Activated T-cell treated with anti-CD3 and anti-CD28 coated beads for 4 hours (primary cell): ENCODE data around the gene STARD13.
"Not testable (repeated sequence)": the region's sequence is repeated elsewhere in the genome, so short reads cannot be mapped to it uniquely, and the experiment has no call there.

Experiments used
- DNase-seq: peaks from one replicate; pipeline ENCODE4 v3.0.0-alpha.2; 2020

The STARD13 gene

DNA sequence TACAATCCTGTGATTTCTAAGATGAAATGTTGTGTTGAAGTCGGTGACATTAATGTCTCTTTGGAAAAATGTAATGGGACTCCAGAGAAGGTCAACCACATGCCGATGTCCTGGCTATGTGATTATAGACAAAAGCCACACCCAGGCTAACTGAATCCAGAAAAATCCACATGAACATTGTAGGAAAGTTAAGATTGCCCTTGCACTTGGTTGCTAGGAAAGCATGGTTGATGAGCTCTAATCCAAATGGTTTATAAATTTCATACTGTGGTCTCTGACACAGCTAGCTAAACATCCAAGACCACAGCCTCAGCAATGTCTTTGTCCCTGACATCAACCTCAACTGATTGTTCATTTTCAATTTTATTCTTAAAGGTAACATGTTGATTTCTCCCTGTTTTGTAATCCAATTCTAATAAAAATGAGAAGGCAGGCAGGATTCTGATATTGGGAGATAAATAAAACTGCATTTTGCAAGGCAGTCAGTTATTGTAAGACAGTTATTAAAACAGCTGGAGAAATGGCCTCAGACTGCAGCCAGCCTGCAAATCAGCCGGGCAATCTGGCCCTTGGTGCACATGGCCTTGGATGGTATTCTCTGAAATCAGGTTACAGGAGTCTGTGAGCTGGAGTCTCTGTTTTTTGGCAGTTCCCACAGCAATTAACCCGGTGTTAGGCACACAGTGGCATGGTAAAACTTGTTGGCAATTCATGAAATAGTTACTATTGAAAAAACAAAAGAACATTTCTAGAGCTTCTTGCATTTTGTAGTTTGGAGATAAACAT lies 93.9 kb downstream of the STARD13 start:
- DNase-seq = no peak

DNA sequence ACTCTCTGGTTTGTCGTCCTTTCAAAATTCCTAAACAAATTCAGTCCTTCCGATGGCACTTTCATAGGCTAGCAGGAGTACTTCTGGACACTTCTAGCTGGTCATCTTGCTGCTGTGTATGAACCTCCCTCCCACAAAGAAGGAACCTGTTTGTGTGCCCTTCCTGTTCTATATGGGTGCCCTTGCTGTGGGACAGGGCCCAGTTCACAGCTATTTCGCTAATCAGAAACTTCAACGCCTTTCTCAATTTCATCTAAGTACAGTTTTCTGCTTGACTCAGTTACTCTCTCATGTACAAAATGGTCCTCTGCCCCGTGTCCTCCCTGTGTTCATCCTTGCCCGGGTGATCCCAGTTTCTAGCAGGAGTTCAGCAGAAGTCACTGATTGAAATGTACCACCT lies 96.1 kb downstream of the STARD13 start:
- DNase-seq = no peak

DNA sequence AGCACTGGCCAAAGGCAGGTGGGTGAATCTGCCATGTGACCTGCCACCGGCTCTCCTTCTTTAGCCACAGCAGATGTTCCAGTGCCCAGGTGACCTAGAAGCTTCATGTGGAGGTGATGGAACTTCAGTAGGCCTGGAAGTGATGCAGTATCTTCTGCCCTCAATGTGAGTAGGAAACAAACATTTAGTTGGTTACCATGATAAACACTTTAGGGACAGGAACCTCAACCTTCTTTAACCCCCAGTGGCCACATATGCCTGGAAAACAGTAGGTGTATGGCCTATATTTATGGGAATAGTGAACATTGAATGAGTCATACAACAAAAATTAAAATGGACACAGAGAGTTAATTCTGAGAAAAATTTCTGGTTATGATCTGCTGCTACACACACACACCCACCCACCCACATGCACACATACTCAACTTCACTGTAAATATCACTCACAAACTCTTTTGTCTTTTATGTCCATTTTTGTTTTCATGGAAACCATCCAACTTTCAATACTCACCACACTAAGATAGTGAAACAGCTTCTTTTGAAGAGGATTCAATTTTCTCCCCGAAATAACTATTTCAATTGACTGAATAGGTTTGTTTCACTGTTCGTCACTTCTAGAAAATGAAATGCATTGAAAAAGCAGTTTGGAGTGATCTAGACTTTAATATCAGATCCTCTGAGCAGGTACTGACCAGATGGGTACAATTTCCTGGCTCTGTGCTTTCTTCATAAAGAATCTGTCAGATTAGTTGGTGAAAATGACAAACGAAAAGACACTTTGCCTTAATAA lies 97.3 kb downstream of the STARD13 start:
- DNase-seq = no peak

DNA sequence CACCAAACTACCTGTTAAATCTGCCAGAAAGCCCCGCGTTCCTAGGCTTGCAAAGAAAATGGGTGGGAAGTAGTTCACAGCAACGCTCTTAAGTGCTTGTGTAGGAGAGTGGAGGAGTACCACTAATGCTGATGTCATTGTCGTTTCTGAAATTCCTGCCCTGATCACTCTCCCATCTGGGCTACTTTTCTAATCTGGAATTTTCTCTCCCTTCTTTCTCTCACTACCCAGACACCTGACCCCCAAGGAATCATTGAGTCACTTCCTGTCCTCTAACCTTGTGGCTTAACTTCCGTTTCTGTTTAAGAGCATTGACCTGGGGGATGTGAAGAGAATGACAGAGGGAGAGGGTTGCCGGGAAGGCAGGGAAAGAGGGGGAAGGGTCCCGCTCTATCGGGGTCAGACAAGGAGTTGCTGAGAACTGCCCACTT lies 98.7 kb downstream of the STARD13 start:
- DNase-seq = no peak

DNA sequence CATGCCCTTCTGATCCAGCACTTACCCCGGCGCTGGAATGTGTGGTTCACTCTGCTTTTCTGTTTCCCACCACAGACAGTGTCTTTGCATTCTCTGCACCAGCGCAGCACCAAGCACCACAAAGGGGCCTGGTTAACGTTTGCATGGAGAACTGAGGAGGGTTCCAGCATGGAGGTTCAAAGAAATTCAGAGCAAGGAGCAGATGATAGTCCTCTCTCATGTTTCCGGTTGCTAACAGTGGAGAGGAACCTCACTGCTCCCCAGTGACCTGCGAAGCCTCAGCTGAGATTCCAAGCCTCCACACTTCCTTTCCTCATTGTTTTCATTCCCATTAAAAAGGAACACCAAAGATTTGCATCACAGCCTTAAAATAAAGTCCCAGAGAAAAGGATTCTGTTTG lies 99.7 kb downstream of the STARD13 start:
- DNase-seq = no peak

DNA sequence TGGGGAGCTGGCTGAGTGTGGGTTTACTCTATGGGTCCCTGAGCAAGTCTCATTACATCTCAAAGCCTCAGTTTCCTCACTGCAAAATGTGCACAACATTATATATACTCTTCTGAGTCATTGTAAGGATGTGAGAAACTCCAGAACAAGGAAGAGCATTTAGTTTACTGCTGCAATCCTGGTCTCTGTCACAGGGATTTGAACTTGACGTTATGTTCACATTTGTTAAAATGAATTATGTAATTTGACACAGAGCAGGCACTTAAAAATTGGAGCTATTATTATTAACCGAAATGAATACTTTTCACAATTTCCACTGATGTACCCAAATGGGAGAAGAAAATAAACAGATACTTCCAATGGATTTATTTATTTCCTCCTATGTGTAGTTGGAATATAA lies 101.0 kb downstream of the STARD13 start:
- no peak for DNase-seq

DNA sequence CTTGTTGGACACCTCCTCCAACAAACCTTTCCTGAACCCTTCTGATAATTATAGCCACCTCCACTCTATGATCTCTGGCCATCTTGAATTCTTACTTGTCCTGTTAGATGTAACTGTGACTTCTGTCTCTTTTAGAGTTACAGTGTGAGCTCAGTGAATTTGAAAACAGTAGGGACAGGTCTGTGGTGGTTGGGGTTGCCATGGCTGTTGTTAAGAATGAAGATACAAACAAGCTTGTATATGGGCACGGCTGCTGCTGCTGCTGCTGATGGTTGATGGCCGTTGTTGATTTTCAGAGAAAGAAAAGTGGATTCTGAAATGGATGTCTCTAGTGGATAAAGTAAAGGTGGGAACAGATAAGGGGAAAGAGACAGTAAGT lies 101.5 kb downstream of the STARD13 start:
- DNase-seq = no peak

DNA sequence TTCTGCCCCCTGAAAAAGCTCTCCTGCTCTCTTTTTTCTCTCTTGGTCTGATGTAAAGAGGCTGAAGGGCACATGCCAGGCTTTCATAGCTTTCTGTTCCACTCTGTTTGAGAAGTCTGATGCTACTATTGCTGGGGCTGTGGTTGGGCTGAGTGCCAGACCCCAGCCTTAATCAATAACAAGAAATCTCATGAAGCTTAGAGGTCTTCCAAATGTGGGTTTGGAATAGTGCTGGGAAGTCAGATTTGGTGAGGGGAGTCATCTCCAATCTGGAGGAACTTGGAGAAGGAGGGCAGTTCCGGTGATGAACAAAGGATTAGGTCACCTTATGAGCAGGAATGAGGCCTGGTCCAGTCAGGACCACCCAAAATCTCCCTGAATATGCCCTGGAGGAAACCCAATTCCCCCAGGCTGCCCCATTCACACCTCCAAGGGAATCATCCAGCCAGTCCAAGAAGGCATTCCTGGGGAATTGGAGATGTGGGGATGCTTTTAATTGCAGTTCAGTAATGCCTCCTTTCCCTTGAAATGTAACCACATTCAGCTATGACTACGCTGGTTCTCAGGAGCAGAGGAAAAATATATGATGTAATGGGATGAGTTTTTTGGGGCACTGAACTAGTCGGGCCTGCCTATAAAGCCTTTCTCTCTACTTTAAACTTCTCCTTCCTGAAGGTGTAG lies 102.0 kb downstream of the STARD13 start:
- DNase-seq = no peak

DNA sequence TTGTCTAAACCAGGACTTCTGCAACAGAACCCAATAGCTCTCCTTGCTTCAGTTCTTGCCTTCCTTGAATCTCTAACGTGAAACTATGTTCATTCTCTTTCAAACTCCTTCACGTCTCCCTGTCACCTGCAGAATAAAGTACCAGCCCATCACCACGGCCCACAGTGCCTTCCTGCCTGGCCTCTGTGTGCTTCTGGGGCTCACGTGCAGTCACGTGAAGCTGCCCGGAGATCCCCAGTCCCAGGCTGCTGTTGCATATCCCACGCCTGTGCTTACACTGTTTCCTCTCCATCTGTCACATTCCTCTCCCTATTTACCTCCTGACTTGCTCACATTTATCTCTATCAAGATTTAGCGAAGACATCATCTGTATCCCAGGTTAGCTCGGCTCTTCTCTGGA lies 102.8 kb downstream of the STARD13 start:
- DNase-seq = no peak

DNA sequence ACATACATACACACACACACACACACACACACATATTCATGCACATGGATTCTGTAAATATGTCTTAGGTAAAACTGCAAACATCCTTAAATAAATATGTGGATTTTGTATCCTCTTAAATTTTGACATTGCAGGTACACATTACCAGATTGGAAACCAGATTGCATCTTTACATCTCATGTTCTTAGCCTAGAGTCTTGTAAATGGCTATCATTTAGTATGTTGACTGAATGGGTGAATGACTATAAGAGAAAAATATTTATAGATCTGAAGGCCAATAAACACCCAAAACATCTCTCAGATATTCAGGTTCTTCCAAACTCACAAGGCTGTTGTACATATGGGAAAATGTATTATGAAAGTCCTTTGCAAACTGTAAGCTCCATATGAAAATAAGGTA lies 104.3 kb downstream of the STARD13 start:
- no peak for DNase-seq

DNA sequence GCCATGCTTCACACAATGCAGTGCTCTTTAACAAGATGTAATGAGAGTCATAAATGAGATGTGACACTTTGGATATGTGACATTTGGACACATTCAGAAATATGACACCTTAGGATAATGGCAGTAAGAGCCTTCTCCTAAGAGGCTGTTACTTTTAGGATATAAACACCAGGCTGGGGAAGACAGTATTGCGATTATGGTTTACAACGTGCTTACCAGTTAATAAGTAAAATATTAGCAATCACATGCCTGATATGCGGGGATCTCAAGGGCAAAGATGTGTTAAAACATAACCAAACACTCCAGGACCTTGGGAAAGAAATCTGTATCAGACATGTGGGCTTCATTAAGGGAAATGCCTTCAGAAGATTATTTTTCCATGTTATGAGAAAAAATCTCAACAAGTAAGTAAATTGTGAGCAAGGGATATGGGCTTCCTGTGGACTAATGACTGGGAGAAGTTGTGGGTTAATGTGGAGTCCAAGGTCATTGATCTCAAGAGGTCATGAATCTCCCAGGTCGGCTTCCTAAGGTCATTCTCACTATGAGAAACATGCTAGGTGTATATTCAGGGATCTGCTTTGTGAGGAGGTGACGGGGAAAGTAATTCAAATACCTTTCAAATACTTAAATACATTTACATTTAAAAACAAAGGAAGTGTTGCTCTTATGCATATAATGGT lies 105.3 kb downstream of the STARD13 start:
- no peak for DNase-seq

DNA sequence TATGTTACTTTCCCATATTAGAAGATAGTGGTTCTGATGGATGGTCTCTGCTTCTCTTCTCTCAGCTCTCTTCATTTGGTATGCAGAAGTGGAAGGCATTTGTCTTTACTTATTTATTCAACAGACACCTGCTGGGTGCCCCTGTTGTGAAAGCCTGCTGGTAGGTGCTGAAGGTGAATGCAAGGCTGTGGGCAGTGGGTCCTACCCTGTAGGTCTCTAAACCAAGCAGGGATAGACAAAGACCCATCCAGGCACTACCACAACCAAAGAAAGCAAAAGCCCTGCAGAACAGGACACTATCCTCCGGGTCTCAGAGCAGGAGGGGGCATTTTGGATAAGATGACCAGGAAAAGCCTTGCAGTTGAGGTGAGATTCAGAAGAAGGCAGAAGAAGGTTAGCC lies 106.1 kb downstream of the STARD13 start:
- no peak for DNase-seq

DNA sequence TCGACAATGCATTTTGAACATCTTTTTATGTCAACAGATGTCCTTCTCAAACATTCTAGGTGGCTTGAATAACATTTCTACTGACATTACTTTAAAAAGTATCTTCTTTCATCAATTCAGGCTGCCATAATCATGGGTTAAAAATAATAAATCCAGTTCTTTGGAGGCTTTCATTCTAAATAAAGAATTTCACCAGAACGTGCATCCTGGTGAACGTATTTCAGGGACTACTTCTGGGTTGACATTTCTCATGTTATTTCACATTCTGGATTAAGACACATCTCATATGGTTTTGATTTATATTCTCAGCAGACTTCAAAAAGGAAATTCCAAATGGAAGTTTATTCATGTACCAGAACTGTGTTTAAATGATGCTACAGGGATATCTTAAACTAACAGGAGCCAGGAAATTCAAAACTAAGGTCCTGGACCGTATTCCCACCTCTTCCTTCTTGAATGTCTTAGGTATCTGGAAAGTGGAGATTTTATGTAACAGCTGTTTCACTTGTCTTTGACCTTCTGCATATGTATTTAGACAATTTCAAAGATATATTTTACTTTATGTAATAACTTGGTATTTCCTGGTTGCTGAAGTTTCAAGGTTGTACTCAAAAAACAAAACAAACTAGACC lies 107.2 kb downstream of the STARD13 start:
- no peak for DNase-seq

DNA sequence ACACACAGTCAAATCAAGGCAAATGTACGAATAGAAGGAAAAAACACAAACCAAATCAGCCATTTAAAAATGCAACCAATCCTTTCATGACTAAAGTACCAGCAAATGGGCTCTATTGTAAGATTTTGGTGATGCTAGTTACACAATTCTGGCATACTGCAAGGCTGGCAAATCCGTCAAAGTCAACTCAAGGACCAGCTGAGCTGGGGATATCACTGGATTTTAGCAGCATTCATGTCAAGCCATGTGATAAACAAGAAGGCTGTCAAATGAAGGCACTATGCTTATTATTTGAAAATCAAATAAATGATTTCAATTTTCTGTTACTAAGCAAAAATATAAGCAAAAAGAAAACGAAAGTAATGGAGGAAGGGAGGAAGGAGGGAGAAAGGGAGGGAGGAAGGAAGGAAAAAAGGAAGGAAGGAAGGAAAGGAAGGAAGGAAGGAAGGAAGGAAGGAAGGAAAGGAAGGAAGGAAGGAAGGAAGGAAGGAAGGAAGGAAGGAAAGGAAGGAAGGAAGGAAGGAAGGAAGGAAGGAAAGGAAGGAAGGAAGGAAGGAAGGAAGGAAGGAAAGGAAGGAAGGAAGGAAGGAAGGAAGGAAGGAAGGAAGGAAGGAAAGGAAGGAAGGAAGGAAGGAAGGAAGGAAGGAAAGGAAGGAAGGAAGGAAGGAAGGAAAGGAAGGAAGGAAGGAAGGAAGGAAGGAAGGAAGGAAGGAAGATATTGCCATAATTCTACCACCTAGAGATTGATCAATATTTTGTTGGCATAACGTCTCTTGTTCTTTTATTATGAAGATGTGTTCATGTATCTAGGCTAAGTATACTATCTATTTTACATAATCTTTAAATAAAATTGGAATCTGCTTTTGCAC lies 108.0 kb downstream of the STARD13 start:
- not testable (repeated sequence) for DNase-seq

DNA sequence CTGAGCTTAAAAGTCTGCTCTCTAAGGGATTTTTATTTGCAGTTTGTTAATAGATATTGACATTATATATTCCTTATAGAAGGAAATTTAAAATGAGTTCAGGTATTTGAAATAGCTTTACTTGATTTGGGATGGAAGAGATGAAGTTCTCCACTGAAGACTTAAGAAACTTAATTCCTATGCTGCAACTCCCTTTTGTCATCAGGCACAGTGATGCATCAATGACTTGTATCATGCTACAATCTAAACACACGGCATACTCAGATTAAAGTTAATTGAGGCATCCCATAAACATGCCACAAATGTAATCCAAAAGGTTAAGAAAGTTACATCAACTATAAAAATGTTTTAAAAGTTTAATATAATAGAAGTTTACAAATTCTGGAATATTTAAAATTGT lies 109.0 kb downstream of the STARD13 start:
- no peak for DNase-seq

DNA sequence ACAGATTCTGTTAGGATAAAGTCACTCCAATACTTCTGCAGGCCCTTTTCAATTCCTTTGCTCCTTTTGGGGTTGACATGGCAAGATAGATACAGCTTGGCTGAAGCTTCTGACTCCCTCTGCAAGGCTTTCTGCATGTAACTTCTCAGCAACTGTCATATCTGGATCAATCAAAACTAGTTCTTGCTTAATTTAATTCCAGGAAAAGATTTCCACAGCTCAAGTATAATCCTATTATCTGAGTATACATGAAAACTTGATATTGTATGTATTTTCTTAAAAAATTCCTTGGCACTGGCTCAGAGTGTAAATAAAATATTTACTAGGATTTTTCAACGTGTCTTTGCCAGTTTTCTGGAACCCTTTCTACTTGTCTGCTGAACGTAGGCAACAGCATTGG lies 109.6 kb downstream of the STARD13 start:
- no peak for DNase-seq

DNA sequence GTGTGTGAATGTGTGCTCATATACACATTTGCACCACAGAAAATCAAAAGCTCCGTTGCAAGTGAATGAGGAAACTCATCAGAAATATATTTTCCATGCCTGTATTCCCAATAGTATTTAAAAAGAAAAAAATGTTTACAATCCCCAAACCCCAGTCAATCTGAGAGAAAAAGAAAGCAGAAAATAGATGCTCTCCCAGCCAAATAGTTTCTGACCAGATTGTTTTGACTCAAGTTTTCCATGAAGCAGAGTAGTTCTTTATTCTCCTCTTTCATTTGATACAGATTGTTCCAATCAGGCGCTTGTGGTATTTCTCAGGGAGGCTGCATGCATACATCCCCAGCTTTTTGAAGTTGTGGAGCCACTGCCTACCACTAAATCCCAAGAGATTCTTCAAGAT lies 110.6 kb downstream of the STARD13 start:
- DNase-seq = no peak

DNA sequence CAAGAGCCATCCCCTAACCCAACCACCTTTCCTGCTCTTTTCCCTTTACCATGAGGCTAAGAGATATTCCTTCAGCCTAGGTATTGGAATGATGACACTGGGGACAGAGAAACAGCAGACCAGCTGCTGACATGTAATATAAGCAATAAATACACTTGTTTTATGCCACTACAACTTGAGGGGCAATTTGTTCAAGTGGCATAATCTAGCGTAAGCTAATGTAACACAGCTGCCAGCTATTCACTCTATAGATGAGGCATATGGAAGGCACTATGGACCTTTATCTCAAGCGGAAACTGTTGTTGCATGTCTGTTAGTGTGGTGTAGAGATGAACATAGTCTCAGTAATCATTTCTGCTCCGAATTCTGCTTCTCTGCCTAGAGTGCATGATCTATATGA lies 111.1 kb downstream of the STARD13 start:
- no peak for DNase-seq

DNA sequence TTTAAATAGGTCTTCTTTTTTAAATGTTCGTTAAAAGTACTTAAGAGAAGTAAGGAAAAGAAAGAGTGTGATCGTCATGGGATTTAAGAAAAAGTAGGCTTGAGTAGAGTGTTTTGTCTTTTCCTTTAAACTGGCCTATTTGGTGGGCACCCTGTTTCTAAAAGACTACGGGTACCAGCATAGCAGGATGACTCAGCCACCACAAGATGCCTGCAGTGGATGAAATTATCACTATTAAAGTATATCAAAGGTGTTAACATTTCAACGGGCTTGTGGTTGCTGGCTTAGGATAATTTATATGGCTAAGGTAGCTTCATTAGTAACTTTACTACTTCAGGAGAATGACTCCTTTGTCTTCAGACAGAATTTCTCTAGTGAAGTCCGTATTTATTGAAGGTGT lies 112.6 kb downstream of the STARD13 start:
- DNase-seq = no peak

DNA sequence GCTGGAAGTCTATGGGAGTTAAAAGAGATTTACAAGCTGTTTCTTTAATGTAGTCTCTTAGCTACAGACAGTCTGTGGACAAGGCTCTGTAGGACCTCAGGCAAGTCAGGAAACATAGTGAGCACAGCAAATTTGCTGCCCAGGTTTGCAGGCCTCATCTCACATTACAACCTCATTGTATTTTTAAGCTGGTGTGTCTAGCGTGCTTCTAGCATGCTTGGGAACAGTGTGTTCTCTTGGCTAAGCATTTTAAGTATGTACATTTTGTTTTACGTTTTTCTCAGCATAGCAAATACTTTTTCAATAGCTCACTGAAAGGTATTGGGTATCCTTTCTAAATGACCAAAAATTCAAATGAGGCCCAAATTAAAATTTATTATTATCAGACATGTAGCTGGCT lies 113.2 kb downstream of the STARD13 start:
- no peak for DNase-seq

DNA sequence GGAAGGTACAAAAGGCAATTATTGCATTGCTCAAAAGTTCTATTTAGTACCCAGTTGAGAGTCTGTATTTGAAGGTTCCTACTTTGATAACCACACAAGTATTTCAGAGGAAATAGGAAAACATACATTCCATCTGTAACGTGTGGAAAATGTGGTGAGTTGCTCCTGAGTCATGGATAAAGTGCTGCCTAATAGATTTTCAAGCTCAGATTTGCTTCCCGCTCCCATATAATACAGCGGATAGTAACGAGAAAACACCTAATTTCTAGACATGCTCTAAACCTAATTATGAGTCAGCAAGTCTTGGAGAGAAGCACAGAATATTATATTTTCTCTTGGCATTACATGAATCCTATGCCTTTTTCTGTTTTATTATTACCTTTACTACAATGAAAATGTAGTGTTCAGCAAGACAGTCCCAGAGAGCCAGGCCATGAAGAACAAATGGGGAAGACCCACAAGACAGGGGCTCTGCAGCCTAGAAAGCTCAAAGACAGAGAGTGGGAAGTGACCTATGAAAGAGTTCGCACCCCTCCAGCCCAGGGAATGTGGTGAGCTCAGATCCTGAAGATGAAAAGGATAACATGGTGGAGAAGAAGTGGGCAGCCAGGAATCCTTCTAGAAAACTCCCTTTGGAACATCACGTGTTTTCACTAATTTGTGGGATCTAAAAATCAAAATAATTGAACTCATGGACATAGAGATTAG lies 116.1 kb downstream of the STARD13 start:
- DNase-seq = no peak
